Activated CD8-positive, alpha-beta T cell treated with anti-CD3 and anti-CD28 coated beads for 36 hours (primary cell): Measurements from ENCODE around the gene DCAKD. TPM values are rescaled to one million over a fixed set of nuclear protein-coding genes. Genes with fewer than 3 reads are reported as not detected.

Experiments
- ATAC-seq: fragments of 200-7000 bp; cut with Tn5 transposase; one replicate; pipeline ENCODE4 v1.10.0; 2021; ENCODE audit warnings: mild to moderate bottlenecking, moderate library complexity
- CTCF ChIA-PET: fragments of 350-600 bp; sonication (Branson Sonifier 250); formaldehyde crosslinking; loops from one replicate; lab custom pipeline; 2021; ENCODE audit warnings: antibody characterized with exemption; lab: Charles Lee
- POLR2A ChIA-PET: fragments of 350-600 bp; sonication (Branson Sonifier 250); formaldehyde crosslinking; loops from one replicate; lab custom pipeline; 2021; ENCODE audit warnings: antibody characterized with exemption; lab: Charles Lee
- DNase-seq: peaks from one replicate; pipeline ENCODE4 v3.0.0-alpha.2; 2020
- H3K27ac Mint-ChIP-seq: one replicate; pipeline ENCODE4 v1.8.0; 2021; ENCODE audit warnings: mild to moderate bottlenecking, mixed read lengths
- H3K27me3 Mint-ChIP-seq: one replicate; pipeline ENCODE4 v1.8.0; 2021; ENCODE audit warnings: mixed read lengths
- H3K36me3 Mint-ChIP-seq: one replicate; pipeline ENCODE4 v1.8.0; 2021; ENCODE audit warnings: low read depth, mixed read lengths
- H3K4me1 Mint-ChIP-seq: one replicate; pipeline ENCODE4 v1.8.0; 2021; ENCODE audit warnings: low read depth, mixed read lengths
- H3K4me3 Mint-ChIP-seq: one replicate; pipeline ENCODE4 v1.8.0; 2021; ENCODE audit warnings: mild to moderate bottlenecking, moderate library complexity, mixed read lengths
- H3K9me3 Mint-ChIP-seq: one replicate; pipeline ENCODE4 v1.8.0; 2021; ENCODE audit warnings: mixed read lengths
- intact Hi-C: fragments of 100-400 bp; cut with micrococcal nuclease; formaldehyde crosslinking; loops from one replicate; pipeline ENCODE4 v1.10.0; 2022
- total RNA-seq, 2 experiments: library from RNA; stranded (reverse); gene quantifications; one replicate each; pipeline ENCODE4 v1.2.3, GENCODE V29; 2021
- TF ChIP-seq, protein P1 (sequence below): fragments of 200-600 bp; IDR thresholded peaks from one replicate; pipeline ENCODE4 v1.8.0; 2022; ENCODE audit warnings: antibody characterized with exemption, mild to moderate bottlenecking

The DCAKD gene
- total RNA-seq, 2 experiments from 2014 or later, result 34.3 to 35.8 TPM

- Mint-ChIP-seq H3K36me3 (peaks cover 5% of the 10 kb centered on the region), H3K27ac (no peak overlapping the region), H3K4me1 (peaks cover 21% of the 10 kb centered on the region), H3K27me3 (peaks cover 33% of the 10 kb centered on the region), H3K9me3 (no peaks in the 10 kb centered on the region), H3K4me3 (peak overlapping the region; percentile 33)
- ChIA-PET CTCF (interaction anchor here (0.6 to 6.7 kb wide), 52 partner anchors 9 to 247 kb away, joined by 3 to 119 read pairs (median 5); partner anchors contain the start of genes ACBD4, C1QL1, EFTUD2 and KIF18B), POLR2A (interaction anchor here (0.6 to 3.8 kb wide), 8 partner anchors 12 to 123 kb away, joined by 3 to 21 read pairs (median 6); partner anchors contain the start of genes EFTUD2 and KIF18B)
- TF ChIP-seq, protein P1, sequence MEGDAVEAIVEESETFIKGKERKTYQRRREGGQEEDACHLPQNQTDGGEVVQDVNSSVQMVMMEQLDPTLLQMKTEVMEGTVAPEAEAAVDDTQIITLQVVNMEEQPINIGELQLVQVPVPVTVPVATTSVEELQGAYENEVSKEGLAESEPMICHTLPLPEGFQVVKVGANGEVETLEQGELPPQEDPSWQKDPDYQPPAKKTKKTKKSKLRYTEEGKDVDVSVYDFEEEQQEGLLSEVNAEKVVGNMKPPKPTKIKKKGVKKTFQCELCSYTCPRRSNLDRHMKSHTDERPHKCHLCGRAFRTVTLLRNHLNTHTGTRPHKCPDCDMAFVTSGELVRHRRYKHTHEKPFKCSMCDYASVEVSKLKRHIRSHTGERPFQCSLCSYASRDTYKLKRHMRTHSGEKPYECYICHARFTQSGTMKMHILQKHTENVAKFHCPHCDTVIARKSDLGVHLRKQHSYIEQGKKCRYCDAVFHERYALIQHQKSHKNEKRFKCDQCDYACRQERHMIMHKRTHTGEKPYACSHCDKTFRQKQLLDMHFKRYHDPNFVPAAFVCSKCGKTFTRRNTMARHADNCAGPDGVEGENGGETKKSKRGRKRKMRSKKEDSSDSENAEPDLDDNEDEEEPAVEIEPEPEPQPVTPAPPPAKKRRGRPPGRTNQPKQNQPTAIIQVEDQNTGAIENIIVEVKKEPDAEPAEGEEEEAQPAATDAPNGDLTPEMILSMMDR, result peak; percentile 96
- ATAC-seq, result peak; percentile 68
- DNase-seq, result peak; percentile 65
- intact Hi-C loops, result loop anchor here (5.0 kb wide), 1 partner anchor 99 kb away; no protein-coding TSS in a partner anchor
Observed at GRCh38 chr17:45021607-45022287, 29.7 kb downstream of the DCAKD start.

DNA sequence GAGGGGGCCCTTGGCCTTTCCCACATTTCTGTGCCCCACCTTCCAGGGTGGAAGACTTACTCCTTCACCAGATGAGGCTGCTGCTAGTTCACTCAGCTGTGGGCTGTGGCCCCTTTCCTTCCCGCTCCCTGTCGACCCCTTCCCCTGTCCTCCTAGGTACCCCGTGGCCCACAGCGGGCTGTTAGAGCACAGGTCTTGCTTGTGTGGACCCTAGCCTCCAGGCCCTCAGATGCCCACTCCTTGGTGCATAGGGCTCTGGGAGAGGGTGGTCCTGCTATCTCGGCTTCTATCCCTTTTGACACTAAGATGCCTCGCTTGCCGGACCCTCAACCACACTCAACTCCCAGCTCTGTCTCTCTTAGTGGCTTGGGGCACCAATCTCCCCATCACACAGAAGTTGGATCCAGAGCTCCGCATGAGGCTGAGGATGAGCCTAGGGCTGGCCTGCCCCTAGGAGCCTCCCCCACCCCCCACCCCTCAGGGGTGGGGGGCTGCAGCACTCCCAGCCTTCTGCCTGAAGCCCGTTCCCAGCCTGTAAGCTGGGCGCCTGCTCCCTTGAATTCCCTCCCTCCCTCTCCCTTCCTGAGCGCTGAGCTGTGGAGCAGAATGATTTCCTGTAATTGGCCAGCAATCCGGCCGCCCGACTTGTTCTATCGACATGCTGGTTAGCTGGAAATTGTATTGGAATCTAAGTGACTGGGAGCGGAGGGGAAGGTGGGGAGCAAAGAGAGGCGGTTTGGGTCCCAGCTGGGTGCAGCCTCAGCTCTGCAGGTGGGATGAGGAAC, 30.9 kb downstream of the DCAKD start:
- peaks cover 21% of the 10 kb centered on the region for H3K4me1 Mint-ChIP-seq
- DNase-seq (no peak), ATAC-seq (no peak)
- no peaks in the 10 kb centered on the region for H3K9me3 Mint-ChIP-seq
- peaks cover 34% of the 10 kb centered on the region for H3K27me3 Mint-ChIP-seq
- ChIA-PET POLR2A (interaction anchor here (0.7 to 3.8 kb wide), 9 partner anchors 18 to 174 kb away, joined by 3 to 21 read pairs (median 3); partner anchors contain the start of genes EFTUD2, KIF18B and NMT1), CTCF (interaction anchor here (0.9 to 6.7 kb wide), 31 partner anchors 11 to 348 kb away, joined by 3 to 119 read pairs (median 6); partner anchors contain the start of genes ACBD4, KIF18B and NMT1)
- intact Hi-C loops, result loop anchor here (5.0 kb wide), 1 partner anchor 98 kb away; no protein-coding TSS in a partner anchor
- no peak overlapping the region for H3K27ac Mint-ChIP-seq
- H3K4me3 Mint-ChIP-seq, result no peak overlapping the region
- peaks cover 2% of the 10 kb centered on the region for H3K36me3 Mint-ChIP-seq
- TF ChIP-seq, protein P1, result no peak

DNA sequence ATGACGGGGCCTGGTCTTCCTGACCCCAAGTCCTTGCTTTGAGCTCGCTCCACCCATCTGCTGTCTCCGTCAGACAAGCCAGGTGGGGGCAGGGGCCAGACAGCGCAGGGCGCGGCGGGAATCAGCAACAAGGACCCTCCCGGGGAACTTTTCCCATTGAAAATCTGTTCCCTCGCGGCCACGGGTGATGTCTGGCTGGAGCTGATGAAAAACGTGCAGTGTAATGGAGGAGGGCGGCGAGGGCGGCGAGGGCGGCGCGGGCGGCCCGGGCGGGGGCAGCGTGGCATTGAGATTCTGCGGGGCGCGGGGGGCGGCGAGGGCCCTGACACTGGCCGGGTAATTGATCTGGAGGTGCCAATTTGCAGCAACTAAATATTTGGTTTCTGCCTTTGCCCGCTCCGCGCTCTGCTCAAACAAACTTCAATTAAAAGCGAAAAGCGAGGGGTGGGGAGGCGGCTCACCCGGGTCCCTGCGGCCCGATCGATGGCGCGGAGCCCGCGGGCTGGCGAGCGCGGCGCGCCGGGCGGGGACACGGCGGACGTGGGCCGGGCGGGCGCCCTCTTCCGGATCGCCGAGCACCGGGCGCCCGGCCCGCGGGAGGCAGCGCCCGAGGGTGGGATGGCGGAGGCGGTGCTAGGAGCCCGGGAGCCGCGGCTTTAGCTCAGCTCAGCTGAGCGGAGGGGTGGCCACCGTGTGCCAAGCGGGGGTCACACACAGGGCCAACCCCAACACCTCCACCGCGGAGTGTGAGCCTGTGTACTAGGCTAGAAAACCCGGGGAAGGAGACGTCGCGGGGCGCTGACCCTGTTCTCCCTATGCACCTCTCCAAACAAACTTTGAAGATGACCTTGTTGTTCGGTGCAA, 32.4 kb downstream of the DCAKD start:
- peak; percentile 68 for DNase-seq
- TF ChIP-seq, protein P1, result peak; percentile 65
- H3K9me3 Mint-ChIP-seq, result no peaks in the 10 kb centered on the region
- peaks cover 2% of the 10 kb centered on the region for H3K36me3 Mint-ChIP-seq
- intact Hi-C loops, result no loop called here
- POLR2A ChIA-PET, result interaction anchor here (0.7 to 3.8 kb wide), 7 partner anchors 12 to 239 kb away, joined by 3 to 21 read pairs (median 3); partner anchors contain the start of genes EFTUD2, KIF18B and NMT1
- H3K27ac Mint-ChIP-seq, result peak overlapping the region; percentile 83
- peaks cover 34% of the 10 kb centered on the region for H3K27me3 Mint-ChIP-seq
- CTCF ChIA-PET, result interaction anchor here (0.7 to 6.7 kb wide), 20 partner anchors 10 to 347 kb away, joined by 3 to 119 read pairs (median 4); partner anchors contain the start of gene KIF18B
- peaks cover 21% of the 10 kb centered on the region for H3K4me1 Mint-ChIP-seq
- peak; percentile 64 for ATAC-seq
- H3K4me3 Mint-ChIP-seq, result peak overlapping the region; percentile 83

GRCh38 chr17:45018514-45018847, 33.0 kb downstream of the DCAKD start:
- Mint-ChIP-seq H3K27me3 (peaks cover 34% of the 10 kb centered on the region), H3K36me3 (peaks cover 2% of the 10 kb centered on the region), H3K4me3 (peak overlapping the region; percentile 83), H3K9me3 (no peaks in the 10 kb centered on the region), H3K4me1 (peaks cover 21% of the 10 kb centered on the region), H3K27ac (peak overlapping the region; percentile 83)
- ATAC-seq (no peak), DNase-seq (no peak)
- POLR2A ChIA-PET, result interaction anchor here (3.8 kb wide), 1 partner anchor 72 kb away, joined by 19 read pairs; the partner anchor contains the start of gene KIF18B
- CTCF ChIA-PET, result interaction anchor here (0.7 to 6.0 kb wide), 4 partner anchors 47 to 107 kb away, joined by 3 to 37 read pairs (median 4); no protein-coding TSS in a partner anchor
- TF ChIP-seq, protein P1, result no peak
- intact Hi-C loops, result no loop called here
